ENCODE data around the gene LZTR1. TPM values are rescaled to one million over a fixed set of nuclear protein-coding genes. Genes with fewer than 3 reads are reported as not detected.

Gene LZTR1
- total RNA-seq, 1 donor from 2014 or later: 21.9 TPM

- H3K27ac Mint-ChIP-seq: no peak overlapping the region
- no peaks in the 10 kb centered on the region for H3K36me3 ChIP-seq
- H3K4me3 Mint-ChIP-seq: no peak overlapping the region
- H3K27me3 ChIP-seq: peaks cover 4% of the 10 kb centered on the region
- H4K20me1 ChIP-seq (ENCODE audit: low read depth): no peaks in the 10 kb centered on the region
- H3F3A ChIP-seq (ENCODE audit: low read depth): no peaks in the 10 kb centered on the region
- H3K4me3 ChIP-seq: no peak overlapping the region
- H3K27ac ChIP-seq: no peak overlapping the region
- H3K36me3 Mint-ChIP-seq: no peaks in the 10 kb centered on the region
- no peaks in the 10 kb centered on the region for H3K9me3 ChIP-seq (ENCODE audit: low read depth)
- H3K9me3 Mint-ChIP-seq: no peaks in the 10 kb centered on the region
- H3K9ac ChIP-seq: no peak overlapping the region
- no peaks in the 10 kb centered on the region for H3K4me1 ChIP-seq
- TF ChIP-seq CTCF (IDR thresholded peaks at IDR 0.05) (no peak), EZH2phosphoT487 (IDR thresholded peaks at IDR 0.05) (no peak), EZH2 (IDR thresholded peaks at IDR 0.05) (no peak)
- no peak for DNase-seq (ENCODE audit: low spot score)
- H2AFZ ChIP-seq (replicated peaks): no peak overlapping the region
- H3K4me2 ChIP-seq: no peak overlapping the region
- peaks cover 5% of the 10 kb centered on the region for H3K27me3 Mint-ChIP-seq (ENCODE audit: insufficient read depth, low read depth)
- H3K79me2 ChIP-seq (ENCODE audit: low read depth): no peaks in the 10 kb centered on the region
- peaks cover 19% of the 10 kb centered on the region for H3K4me1 Mint-ChIP-seq
Measured at GRCh38 chr22:21025266-21025665, 43.2 kb downstream of the LZTR1 start.

- no peak overlapping the region for H3K27ac ChIP-seq
- H3K4me1 Mint-ChIP-seq: peaks cover 18% of the 10 kb centered on the region
- H3F3A ChIP-seq (ENCODE audit: low read depth): no peaks in the 10 kb centered on the region
- no peak overlapping the region for H3K4me2 ChIP-seq
- H4K20me1 ChIP-seq (ENCODE audit: low read depth): no peaks in the 10 kb centered on the region
- peaks cover 10% of the 10 kb centered on the region for H3K27me3 ChIP-seq
- H3K36me3 ChIP-seq: no peaks in the 10 kb centered on the region
- H2AFZ ChIP-seq (replicated peaks): no peak overlapping the region
- no peak for DNase-seq (ENCODE audit: low spot score)
- TF ChIP-seq EZH2phosphoT487 (IDR thresholded peaks at IDR 0.05): no peak
- no peak for TF ChIP-seq EZH2 (IDR thresholded peaks at IDR 0.05)
- TF ChIP-seq CTCF (IDR thresholded peaks at IDR 0.05): no peak
- H3K4me3 ChIP-seq: no peak overlapping the region
- peaks cover 13% of the 10 kb centered on the region for H3K27me3 Mint-ChIP-seq (ENCODE audit: insufficient read depth, low read depth)
- no peak overlapping the region for H3K4me3 Mint-ChIP-seq
- no peaks in the 10 kb centered on the region for H3K36me3 Mint-ChIP-seq
- H3K9me3 Mint-ChIP-seq: no peaks in the 10 kb centered on the region
- no peak overlapping the region for H3K27ac Mint-ChIP-seq
- no peaks in the 10 kb centered on the region for H3K79me2 ChIP-seq (ENCODE audit: low read depth)
- H3K4me1 ChIP-seq: no peaks in the 10 kb centered on the region
- H3K9ac ChIP-seq: no peak overlapping the region
- H3K9me3 ChIP-seq (ENCODE audit: low read depth): no peaks in the 10 kb centered on the region
Measured at GRCh38 chr22:21025763-21026755, 44.0 kb downstream of the LZTR1 start.

- no peaks in the 10 kb centered on the region for H3K36me3 ChIP-seq
- no peaks in the 10 kb centered on the region for H3K9me3 ChIP-seq (ENCODE audit: low read depth)
- Mint-ChIP-seq H3K4me1 (peaks cover 22% of the 10 kb centered on the region), H3K4me3 (no peak overlapping the region), H3K27me3 (ENCODE audit: insufficient read depth, low read depth) (peaks cover 16% of the 10 kb centered on the region), H3K9me3 (no peaks in the 10 kb centered on the region), H3K27ac (peak overlapping the region; percentile 79), H3K36me3 (no peaks in the 10 kb centered on the region)
- no peak for DNase-seq (ENCODE audit: low spot score)
- H4K20me1 ChIP-seq (ENCODE audit: low read depth): no peaks in the 10 kb centered on the region
- H3K27me3 ChIP-seq: peaks cover 20% of the 10 kb centered on the region
- no peak overlapping the region for H3K27ac ChIP-seq
- H3K4me2 ChIP-seq: no peak overlapping the region
- H3K4me3 ChIP-seq: no peak overlapping the region
- H2AFZ ChIP-seq (replicated peaks): no peak overlapping the region
- TF ChIP-seq CTCF (IDR thresholded peaks at IDR 0.05) (no peak), EZH2 (IDR thresholded peaks at IDR 0.05) (no peak), EZH2phosphoT487 (IDR thresholded peaks at IDR 0.05) (no peak)
- no peaks in the 10 kb centered on the region for H3K79me2 ChIP-seq (ENCODE audit: low read depth)
- no peaks in the 10 kb centered on the region for H3K4me1 ChIP-seq
- H3K9ac ChIP-seq: no peak overlapping the region
- H3F3A ChIP-seq (ENCODE audit: low read depth): no peaks in the 10 kb centered on the region
Measured at GRCh38 chr22:21026783-21027692, 44.9 kb downstream of the LZTR1 start.
